Stimulated activated CD4-positive, alpha-beta T cell treated with anti-CD3 and anti-CD28 coated beads, Interleukin-4, amount 100 ng/mL, for 48 hours (primary cell): ENCODE data around the gene EIF4ENIF1.
"Not testable (repeated sequence)": the region's sequence is repeated elsewhere in the genome, so short reads cannot be mapped to it uniquely, and the experiment has no call there.

Experiments
- DNase-seq, 2 donors: peaks; one replicate each; pipeline ENCODE4 v3.0.0-alpha.2; 2020; ENCODE audit warnings: low read depth in 2 of 2

The EIF4ENIF1 gene

DNA sequence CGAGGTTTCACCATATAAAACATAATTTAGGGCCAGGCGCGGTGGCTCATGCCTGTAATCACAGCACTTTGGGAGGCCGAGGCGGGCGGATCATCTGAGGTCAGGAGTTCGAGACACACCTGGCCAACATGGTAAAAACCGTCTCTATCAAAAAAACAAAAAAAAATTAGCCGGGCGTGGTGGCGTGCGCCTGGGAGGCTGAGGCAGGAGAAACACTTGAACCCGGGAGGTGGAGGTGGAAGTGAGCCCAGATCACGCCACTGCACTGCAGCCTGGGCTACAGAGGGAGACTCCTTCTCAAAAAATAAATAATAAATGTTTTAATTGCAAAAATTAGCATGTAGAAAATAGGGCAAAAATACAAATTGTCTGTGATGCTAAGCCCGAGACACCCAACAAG, 5.7 kb upstream of the EIF4ENIF1 start:
- DNase-seq, result no peak

- not testable (repeated sequence) for DNase-seq
Measured at GRCh38 chr22:31493355-31493754, 3.7 kb upstream of the EIF4ENIF1 start.

DNA sequence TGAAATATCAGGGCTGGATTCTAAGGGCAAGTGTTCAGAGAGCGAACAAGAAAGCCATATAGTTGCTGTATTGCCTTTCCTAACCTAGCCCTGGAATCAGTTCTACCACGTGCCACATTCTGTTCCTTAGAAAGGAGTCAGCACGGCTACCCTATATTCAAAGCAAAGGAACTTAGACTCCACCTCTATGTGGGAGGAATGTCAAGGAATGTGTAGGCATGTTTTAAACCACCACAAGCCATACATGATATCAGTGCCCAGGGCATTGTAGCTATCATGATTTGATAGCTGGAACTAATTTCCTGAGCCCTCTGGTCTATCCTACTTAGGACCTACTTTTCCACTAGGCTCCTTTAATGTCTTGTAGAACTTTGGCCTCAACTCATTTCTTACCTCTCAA, 2.5 kb upstream of the EIF4ENIF1 start:
- no peak for DNase-seq

DNA sequence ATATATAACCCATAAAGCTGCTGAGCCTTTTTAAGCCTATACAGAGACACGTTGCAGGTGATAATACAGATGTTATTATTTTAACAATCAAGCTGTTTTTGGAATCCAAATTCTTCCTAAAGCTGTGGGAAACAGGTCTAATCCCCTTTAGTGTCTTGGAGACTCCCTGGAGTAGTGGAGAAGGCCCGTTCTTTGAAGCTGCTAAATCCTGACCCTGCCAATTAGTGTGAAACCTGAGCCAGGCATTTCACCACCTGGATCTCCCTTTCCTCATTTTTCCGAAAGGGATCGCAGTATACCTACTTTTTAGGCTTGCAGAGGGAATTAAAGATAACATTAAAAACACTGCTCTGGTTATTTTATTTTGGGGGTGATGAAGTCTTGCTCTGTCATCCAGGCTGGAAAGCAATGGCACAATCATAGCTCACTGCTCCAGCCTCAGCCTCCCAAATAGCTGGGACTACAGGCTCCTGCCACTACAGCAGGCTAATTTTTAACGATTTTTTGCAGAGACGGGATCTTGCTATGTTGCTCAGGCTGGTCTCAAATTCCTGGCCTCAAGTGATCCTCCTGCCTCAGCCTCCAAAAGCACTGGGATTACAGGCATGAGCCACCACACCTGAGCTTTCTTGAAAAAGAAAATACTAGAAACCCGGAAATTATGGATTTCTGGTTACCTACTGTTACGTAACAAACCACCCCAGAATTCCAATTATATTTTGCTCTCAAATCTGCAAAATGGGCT, 1.7 kb upstream of the EIF4ENIF1 start:
- DNase-seq, result no peak

GRCh38 chr22:31490496-31490925, 869 bp upstream of the EIF4ENIF1 start:
- peak in 1 of 2 donors; percentile 47 for DNase-seq

- peak; percentile 15 to 19 for DNase-seq
Measured at GRCh38 chr22:31488988-31489617, 539 bp downstream of the EIF4ENIF1 start.

DNA sequence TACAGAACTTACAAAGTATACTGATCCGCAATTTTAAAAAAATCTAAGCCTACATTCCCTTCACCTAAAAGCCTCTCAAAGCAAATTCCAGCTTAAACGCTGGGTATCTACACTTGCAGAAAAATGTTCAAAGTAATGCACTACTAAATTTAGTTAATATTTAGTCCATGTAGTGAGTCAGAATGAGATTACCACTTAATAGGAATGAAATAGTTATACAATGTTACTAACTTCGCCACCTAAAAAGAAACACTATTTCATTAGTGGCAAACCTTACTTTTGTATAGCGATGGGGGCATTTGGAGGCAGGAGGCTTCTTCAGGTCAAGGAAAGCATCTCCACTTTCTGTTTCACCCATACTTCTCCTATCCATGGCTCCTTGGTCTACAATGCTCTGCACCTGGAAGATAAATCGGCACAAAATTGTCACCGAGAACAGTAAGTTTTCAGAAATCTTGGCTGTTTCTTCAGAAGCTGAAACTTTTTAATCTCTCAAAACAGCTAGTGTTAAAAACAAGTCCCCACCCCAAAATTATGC, 1.2 kb downstream of the EIF4ENIF1 start:
- no peak for DNase-seq

- no peak for DNase-seq
Measured at GRCh38 chr22:31486951-31487350, 2.7 kb downstream of the EIF4ENIF1 start.

GRCh38 chr22:31486369-31486768, 3.3 kb downstream of the EIF4ENIF1 start:
- DNase-seq, result not testable (repeated sequence)

DNA sequence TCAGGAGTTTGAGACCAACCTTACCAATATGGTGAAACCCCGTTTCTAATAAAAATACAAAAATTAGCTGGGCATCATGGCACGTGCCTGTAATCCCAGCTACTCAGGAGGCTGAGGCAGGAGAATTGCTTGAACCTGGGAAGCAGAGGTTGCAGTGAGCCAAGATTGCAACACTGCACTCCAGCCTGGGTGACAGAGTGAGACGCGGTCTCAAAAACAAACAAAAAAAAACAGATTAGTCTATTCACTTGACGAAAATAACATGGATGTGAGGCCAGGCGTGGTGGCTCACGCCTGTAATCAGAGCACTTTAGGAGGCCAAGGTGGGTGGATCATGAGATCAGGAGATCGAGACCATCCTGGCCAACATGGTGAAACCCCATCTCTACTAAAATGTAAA, 7.2 kb downstream of the EIF4ENIF1 start:
- DNase-seq, result not testable (repeated sequence)

GRCh38 chr22:31481129-31481528, 8.5 kb downstream of the EIF4ENIF1 start:
- DNase-seq, result no peak

DNA sequence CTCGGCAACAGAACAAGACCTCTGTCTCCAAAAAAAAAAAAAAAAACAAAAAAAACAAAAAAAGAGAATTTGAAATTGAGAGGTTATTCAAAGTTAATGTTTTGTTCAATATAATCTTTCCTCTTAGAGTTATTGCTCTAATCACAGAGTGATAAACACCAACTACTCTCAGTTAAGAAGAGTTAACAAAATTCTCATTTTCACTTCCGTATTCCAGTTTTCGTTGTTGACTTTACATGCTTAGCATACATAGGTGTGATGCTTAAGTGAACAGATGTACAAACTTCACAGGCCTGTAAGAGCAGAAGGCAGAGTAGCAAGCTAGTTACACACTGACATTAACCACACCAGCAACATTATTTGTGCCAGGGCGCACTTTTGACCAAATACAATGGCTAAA, 12.3 kb downstream of the EIF4ENIF1 start:
- no peak for DNase-seq

- DNase-seq, result no peak
Measured at GRCh38 chr22:31475800-31476199, 13.8 kb downstream of the EIF4ENIF1 start.

- no peak for DNase-seq
Measured at GRCh38 chr22:31474743-31475142, 14.9 kb downstream of the EIF4ENIF1 start.

DNA sequence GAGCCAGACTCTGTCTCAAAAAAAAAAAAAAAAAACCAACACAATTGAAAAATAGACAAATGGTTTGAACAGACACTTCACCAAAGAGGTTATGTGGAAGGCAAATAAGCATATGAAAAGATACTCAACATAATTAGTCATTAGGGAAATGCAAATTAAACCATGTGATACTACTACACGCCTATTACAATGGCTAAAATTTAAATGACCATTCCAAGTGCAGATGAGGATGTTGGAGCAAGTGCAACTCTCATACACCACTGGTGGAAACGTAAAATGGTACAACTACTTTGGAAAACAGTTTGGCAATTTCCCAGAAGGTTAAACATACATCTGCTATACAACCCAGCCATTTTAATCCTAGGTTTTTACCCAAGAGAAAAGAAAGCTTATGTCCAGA, 24.3 kb downstream of the EIF4ENIF1 start:
- DNase-seq, result no peak

- no peak for DNase-seq
Measured at GRCh38 chr22:31461699-31462098, 27.9 kb downstream of the EIF4ENIF1 start.

- DNase-seq, result no peak
Measured at GRCh38 chr22:31451709-31452571, 37.7 kb downstream of the EIF4ENIF1 start.

- no peak for DNase-seq
Measured at GRCh38 chr22:31449506-31449905, 40.1 kb downstream of the EIF4ENIF1 start.

GRCh38 chr22:31448382-31448781, 41.3 kb downstream of the EIF4ENIF1 start:
- DNase-seq, result no peak

DNA sequence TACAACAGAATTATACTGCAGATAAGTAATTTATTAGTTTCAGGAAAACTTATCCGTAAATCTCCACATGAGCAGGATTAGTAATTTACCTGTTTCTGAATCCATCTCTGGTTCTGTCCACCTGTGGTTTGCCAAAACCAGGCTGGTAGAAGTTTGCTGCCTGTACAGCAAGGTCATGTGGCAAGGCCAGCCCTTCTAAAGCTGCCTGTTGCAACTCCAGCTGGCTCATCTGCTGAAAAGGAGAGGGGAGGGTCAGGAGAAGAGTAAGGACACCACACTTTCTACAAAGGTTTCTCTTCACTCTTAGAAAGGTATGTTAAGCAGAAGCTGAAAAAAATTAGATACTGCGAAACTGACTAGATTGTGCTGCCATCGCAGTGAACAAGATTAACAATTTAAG, 42.3 kb downstream of the EIF4ENIF1 start:
- DNase-seq, result no peak

DNA sequence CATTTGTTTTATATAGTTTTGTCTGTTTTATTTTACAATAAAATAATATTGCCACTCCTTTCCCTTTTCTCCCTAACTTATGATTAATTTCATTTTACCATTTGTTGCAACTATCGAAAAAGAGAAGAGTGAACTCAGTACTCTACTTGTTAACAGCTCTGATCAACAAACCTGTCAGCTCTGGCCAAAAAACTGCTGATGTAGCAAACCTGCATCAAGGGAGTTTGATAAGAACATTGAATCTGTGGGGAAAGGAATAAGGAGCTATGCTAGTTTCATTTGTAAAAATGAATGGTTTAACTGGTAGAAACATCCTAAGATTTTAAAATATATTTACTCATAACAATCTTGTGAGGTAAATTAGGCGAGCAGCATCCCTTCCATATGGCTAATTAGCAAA, 42.9 kb downstream of the EIF4ENIF1 start:
- no peak for DNase-seq

GRCh38 chr22:31446208-31446607, 43.4 kb downstream of the EIF4ENIF1 start:
- DNase-seq, result no peak
